Activated CD4-positive, alpha-beta T cell treated with anti-CD3 and anti-CD28 coated beads for 48 hours (primary cell): Measurements from ENCODE around the gene CCL26.
"Not testable (repeated sequence)": the region's sequence is repeated elsewhere in the genome, so short reads cannot be mapped to it uniquely, and the experiment has no call there.

Experiments
- DNase-seq: peaks from one replicate; pipeline ENCODE4 v3.0.0-alpha.2; 2020

Gene CCL26

DNA sequence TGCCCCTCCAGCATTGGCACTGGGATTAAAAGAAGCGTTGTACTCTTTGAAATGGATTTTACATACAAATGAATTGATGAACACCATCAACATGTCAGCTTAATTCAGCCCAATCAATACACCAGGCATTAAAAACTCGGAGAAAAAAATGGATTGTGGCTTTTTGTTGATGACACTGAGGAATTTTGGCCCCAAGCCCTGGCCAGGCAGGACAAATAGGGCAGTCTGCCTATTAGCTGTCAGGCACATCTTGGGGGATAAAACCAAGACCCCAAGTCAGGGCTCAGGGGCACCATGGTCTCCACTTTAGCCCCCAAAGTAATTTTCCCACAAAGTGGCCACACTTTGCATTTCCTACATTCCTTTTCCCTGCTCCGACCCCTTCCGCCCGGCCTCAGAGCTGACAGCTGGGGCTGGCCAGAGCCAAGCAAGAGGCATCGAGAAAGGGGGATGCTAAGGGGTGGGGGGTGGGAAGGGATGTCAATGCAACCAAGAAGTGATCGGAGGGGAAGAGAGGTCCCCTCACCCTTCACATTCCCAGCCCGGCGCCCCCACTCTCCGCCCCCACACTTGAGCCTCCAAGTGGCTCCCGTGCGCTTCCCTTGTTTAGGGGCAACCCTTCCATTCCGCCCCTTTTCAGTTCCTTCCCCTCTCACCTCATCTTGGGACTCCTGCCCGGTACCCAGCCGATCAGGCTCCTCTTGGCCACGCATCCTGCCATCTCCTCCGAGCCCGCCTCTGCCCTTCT, 34.0 kb downstream of the CCL26 start:
- no peak for DNase-seq

DNA sequence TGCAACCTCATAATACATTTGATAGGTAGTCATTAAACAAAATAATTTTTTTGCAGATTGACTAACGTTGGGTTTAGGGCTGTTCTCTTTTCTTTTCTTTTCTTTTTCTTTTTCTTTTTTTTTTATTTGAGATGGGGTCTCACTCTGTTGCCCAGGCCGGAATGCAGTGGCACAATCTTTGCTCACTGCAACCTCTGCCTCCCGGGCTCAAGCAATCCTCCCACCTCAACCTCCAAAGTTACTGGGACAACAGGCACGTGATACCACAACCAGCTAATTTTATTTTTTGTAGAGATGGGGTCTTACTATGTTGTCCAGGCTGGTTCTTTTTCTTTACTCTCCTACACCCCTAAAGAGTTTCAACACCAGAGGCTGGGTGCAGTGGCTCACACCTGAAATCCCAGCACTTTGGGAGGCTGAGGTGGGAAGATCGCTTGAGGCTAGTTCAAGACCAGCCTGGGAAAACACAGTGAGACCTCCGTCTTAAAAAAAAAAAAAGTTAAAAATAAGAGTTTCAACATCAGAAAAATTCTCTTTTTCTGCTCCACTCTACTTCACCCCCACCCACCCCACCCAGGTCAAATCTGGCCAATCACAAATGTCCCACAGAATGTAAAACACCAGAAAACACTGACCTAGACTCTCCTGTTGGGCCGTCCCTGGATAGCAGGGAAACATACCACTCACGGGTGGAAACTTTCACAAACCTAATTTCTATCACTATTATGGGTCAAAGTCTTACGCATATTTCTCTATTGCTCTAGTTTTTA, 36.2 kb downstream of the CCL26 start:
- DNase-seq = no peak

DNA sequence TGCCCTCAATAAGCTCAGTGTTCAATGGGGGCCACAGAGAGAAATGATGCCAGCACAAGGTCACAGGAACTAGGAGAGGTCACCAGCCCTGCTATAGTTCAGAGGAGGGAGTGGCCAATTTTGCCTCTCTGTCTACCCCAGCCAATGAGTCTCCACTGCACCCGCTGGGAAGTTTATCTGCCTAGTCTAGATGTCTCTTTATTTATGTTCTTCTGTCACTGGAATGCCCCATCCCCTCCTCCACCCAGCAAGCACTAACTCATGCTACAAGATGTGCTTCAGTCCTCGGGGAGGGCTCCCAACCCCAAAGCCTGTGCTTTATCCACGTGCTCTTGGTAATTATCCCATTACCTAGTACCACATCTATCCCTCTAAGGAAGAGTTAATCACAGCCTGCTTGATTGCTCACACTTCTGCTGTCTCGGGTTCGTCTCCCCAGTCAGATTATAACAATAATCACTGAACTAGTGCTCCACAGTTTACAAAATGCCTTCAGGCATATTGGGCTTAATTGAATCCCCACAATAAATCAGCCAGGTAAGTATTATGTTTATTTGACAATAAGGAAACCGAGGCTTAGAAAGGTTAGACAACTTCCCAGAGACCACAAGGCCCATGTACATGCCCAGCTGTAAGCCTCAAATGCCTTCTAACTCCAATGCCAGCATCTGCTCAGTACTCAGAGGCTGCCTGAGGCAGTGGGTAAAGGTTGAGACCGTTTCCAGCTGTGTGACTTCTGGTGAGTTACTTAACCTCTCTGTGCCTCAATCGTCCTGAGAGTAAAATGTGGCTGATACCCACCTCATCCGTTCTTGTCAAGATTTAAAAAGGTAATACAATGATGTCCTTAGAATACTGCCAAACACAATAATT, 37.2 kb downstream of the CCL26 start:
- no peak for DNase-seq

DNA sequence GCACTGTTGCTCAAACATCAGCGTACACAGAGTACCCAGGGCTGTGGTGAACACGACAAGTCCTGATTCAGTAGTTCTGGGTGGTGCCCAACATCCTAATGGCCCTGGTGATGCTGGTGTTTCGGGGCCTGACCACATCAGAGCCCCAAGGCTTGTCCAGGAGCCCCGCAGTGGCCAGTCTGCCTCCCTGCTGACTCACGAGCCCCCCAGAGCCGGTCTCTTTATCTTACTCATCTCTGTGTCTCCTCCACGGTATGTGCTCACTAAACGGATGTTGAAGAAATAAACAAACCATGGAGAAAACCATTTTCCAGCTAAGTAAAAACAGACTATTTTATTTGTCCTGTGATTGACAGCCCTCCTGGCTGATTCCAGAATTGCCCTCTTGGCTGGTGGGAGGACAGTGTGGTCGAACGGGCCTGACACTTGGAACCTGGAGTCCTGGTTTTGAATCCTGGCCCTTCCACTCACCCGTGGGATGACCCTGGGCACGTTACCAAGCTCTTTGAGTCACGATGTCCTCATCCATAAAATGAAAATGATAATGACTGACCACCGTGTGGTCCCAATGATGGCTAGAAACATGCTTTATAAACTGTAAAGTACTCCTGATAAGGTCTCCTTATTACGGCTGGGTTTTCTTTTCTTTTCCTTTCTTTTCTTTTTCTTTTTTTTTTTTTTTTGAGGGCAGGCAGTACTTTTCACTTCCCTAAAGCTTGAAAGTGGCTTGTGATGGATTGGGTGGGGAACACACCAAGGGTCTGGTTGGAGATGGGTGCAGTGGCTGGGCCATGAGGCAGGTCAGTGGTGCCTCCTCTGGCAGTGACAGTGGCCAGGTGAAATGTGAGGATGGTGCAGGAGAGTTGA, 39.0 kb downstream of the CCL26 start:
- DNase-seq = no peak

DNA sequence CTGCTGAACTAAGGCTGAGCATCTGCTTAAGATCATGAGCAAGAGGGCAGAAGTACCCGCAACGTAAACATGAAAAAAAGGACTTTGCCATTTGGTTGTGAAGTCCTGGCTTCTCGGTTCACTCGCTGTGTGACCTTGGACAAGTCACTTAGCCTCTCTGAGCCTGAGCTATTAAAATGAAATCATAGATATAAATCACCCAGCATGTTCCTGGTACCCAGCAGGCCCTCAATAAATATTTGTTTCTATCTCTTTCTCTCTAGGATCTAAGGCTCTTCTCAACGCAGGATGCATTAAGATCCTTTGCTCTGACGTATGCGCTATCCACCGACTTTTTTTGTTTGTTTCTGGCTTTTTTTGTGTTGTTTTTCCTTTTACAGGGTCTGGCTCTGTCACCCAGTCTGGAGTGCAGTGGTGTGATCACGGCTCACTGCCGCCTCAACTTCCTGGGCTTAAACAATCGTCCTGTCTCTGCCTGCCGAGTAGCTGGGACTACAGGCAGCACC, 39.9 kb downstream of the CCL26 start:
- DNase-seq = no peak

DNA sequence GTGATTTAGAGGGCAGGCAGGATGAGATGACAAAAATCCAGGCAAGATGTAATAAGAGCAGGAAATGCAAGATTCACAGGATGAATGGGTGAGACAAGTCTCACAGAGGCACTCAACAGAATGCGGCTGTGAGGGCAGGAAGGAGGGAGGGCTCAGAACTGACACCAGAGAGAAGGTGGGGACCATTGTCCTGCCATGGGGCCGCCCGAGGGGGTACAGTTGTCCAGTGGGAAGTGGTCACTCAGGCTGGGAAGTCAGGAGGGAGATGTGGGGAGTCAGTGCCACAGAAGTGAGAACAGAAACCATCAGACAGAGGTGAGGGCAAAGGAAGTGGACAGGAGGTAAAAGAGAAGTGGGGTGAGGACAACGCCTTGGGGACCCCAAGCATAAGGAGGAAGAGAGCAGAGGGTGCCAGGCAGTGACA, 42.1 kb downstream of the CCL26 start:
- no peak for DNase-seq

DNA sequence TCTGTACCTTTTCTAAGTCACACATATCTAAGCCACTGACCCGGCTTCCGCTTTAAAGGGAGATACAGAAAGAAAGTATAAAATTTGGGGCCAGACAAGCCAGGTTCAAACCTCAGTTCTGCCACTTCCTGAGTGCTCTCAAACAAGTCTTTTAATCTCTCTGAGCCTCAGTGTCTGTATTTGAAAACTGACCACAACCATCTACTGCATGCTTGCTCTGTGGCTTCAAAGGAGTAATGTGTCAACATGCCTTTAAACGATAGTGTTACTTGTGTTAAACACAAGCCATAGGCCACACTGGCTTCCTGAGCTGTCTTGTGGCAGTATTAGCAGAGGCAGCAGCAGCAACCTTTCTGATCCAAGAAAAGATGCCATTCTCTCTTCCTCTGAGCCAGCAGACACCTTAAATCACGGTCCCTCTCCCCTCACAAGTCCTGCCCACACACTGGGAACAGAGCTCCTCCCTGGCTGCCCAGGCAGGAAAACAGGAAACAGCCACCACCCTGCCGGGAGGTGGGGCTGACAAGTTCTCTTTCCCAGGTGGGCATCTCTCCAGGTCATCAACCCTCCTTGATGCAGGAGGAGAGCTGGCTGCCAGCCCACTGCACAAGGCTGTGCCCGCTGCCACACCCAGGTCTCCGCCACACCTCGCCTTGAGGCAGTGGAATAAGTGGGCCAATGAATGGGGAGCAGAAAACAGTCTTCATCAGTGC, 44.0 kb downstream of the CCL26 start:
- no peak for DNase-seq

DNA sequence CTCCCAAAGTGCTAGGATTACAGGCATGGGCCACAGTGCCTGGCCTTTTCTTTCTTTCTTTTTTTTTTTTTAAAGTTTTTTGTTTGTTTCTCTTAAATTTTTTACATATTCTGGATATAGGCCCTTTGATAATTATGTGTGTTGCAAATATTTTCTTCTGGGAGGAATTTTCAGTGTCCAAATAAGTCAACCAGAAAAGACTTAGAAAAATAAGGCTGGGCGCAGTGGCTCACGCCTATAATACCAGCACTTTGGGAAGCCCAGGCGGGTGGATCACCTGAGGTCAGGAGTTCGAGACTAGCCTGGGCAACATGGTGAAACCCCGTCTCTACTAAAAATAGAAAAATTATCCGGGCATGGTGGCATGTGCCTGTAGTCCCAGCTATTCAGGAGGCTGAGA, 44.7 kb downstream of the CCL26 start:
- not testable (repeated sequence) for DNase-seq

DNA sequence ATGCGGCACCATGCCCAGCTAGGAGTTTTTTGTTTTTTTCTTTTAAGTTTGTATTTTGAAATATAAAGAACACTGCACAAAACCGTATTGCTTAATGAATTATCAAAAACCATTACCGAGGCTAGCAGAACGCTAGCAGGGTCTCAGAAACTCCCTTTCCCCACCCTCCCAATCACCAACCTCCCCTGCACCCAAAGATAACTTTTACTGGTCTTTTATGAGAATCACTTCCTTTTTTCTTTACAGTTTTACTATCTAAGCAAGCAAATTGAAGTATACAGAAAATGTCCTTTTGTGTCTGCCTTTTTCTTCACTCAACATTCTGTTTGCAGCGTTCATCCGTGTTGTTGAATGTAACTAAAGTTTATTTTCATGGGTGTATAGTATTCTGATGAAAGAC, 46.7 kb downstream of the CCL26 start:
- DNase-seq = no peak

DNA sequence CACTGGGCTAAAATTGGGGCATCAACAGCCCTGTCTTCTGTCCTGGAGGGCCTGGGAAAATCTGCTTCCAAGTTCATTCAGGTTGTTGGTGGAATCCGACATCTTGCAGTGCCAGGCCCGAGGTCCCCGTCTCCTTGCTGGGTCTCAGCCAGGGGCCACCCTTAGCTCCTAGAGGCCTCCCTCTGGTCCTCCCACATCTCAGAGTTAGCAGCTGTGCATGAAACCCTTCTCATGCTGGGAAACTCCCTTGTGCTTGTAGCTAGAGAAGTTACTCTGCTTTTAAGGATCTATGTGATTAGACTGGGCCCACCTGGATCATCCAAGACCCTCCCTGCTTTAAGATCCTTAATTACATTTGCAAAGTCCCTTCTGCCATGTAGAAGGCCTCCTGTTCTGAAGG, 48.6 kb downstream of the CCL26 start:
- DNase-seq = no peak

DNA sequence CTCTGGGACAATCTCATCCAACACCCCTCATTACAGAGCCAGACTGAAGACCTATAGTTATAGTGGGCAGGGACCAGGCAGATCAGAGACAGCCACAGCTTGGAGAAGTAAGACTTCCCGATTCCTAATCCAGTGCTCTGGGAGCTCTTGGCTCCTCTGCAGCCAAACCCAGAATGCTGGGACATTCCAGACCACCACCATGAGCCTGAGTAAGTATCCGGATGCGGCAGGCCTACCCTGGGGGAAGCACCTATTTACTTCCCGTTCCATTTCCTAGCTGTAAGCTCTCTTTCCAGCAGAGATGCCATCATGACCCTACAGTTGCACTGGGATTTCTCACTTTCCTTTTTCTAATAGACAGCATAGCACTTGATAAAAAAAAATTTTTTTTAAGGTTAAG, 49.6 kb downstream of the CCL26 start:
- DNase-seq = no peak

DNA sequence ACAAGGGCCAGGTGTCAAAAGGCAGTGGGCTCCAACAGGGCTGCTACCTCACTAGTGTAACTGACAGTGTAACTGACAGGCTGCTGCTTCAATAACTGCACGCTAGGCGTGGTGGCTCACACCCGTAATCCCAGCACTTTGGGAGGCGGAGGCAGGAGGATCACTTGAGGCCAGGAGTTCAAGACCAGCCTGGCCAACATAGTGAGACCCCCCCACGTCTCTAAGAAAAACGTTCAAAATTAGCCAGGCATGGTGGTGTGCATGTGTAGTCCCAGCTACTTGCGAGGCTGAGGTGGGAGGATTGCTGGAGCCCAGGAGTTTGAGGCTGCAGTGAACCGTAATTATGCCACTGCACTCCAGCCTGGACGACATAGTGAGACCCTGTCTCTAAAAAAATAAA, 50.1 kb downstream of the CCL26 start:
- DNase-seq = not testable (repeated sequence)

DNA sequence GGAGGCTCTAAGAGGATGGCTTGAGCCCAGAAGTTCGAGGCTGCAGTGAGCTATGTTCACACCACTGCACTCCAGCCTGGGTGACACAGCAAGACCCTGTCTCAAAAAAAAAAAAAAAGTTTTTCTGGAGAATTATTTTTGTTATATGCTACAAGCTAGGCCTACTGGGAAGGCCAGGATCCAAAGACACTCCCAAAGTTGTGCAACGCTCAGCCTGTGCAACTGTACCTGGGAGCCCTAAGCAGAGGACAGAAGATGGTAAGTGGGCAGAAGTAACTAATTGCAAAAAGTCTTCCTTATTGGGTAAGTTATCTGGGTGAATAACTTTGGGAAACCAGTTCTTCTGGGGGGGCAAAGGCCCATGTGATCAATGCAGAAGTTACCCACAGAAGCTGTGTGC, 50.6 kb downstream of the CCL26 start:
- DNase-seq = no peak

DNA sequence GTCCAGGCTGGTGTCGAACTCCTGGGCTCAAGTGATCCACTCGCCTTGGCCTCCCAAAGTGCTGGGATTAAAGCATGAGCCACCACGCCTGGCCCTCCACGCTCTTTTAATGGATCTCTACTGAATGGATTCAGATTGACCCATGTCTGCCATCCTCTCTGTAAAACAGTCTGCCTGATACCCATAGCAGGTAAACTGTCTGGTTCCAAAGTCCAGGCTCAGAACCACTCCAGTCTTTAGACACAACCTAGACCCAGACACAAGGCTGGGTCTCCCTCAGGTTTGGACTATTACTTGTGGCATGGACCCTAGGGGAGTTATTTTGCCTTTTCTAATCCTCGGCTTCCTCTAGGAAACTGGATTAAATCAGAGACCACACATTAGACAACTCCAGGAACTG, 52.4 kb downstream of the CCL26 start:
- DNase-seq = no peak
